ENCODE measurements around the gene RTN4R.

DNA sequence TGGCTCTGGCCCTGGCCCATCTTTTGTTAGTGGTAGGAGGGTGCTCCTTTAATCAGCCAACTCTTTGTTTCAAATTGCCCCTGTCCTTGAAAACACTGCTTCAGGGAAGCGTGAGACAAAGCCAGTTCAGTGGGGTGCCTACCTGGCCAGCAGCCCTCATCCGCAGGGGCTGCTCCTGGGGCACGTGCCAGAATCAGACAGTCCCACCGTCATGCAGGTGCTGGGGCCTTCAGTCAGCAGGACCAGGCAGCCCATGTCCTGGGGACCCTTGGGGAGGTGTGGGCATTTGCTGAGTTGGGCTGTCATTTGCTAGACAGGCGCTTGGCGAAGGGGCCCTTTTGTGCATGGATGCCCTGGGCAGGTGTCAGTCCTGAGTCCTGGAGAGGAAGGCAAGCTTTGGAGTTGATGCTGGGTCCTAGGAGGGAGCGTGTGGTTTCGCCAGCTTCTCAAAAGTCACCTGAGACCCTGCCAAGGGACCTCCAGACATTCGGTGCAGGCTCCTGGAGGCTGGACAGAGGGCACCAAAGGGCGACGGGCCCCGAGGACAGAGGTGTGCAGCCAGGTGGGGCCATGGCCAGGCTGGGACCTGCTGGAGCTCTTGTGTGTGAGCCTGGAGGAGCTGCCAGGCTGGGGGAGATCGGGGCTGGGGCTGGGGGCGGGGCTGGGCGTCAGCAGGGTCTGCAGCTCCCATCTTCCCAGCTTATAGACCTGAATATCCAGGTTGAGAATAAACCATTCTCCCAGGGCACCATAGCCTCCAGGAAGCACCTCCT lies 15.0 kb upstream of the RTN4R start:
- TF ChIP-seq, protein P1, sequence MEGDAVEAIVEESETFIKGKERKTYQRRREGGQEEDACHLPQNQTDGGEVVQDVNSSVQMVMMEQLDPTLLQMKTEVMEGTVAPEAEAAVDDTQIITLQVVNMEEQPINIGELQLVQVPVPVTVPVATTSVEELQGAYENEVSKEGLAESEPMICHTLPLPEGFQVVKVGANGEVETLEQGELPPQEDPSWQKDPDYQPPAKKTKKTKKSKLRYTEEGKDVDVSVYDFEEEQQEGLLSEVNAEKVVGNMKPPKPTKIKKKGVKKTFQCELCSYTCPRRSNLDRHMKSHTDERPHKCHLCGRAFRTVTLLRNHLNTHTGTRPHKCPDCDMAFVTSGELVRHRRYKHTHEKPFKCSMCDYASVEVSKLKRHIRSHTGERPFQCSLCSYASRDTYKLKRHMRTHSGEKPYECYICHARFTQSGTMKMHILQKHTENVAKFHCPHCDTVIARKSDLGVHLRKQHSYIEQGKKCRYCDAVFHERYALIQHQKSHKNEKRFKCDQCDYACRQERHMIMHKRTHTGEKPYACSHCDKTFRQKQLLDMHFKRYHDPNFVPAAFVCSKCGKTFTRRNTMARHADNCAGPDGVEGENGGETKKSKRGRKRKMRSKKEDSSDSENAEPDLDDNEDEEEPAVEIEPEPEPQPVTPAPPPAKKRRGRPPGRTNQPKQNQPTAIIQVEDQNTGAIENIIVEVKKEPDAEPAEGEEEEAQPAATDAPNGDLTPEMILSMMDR (conservative IDR thresholded peaks at IDR 0.05 in 1 of 2, IDR thresholded peaks at IDR 0.05 in 1 of 2; ENCODE audit: low read depth in 1 of 2, low read length in 2 of 2): no peak
- TF ChIP-seq EZH2 (IDR thresholded peaks at IDR 0.05; ENCODE audit: low read length, missing control alignments): no peak

Measured in fibroblast of lung (primary cell).